ENCODE measurements around the gene ITIH6.

ITIH6 gene

DNA sequence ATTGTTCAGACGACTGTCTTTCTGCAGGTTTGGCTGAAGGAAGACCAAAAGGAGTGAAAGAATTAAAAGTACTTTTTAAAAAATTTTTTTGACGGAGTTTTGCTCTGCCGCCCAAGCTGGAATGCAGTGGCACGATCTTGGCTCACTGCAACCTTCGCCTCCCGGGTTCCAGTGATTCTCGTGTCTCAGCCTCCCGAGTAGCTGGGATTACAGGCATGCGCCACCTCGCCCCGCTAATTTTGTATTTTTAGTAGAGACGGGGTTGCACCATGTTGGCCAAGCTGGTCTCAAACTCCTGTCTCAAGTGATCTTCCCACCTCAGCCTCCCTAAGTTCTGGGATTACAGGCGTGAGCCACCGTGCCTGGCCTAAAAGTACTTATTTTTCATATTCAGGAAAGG lies 86.3 kb downstream of the ITIH6 start:
- no peak for DNase-seq

DNA sequence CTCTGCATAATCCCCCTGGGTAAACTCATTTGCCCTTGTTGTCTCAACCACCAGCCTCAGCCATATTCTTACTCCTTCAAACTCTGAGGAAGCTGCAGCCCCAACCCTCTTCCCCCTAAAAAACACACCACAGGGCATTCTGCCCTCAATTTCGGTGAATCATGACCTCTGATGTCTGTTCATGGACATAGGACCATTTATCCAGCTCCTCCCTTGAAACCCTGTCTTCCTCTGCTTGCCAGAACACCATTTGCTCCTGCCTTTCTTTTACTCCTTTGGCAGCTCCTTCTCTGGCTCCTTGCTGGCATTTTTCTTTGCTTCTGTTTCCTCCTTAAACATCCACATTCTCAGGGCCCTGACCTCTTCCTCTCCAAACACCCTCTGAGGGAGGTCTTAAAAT lies 87.1 kb downstream of the ITIH6 start:
- DNase-seq = no peak

DNA sequence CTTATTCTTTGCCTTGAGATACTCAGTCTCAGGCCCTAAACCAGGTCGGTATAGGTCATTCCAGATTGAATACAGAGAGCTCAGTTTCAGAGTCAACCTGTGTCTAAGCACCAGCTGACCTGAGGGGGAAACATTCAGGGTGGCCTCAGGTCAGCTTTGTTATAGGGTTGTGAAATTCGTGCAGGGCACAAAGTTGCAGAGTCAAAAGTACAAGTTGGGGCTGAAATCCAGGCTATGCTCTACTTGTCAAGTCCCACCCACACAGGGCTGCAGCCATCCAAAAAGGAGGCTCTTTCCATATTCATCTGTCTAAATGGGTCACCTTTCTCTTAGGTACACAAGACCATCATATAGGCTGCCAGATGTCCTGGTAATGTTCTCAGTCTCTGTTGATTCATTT lies 89.7 kb downstream of the ITIH6 start:
- no peak for DNase-seq

All from activated T-cell treated with anti-CD3 and anti-CD28 coated beads, Interleukin-2, amount 50 U/mL, for 48 hours (primary cell).